Fibroblast of villous mesenchyme (primary cell): Measurements from ENCODE around the gene FBLN2. TPM values are rescaled to one million over a fixed set of nuclear protein-coding genes. Genes with fewer than 3 reads are reported as not detected.

Experiments
- DNase-seq: peaks from one replicate; pipeline ENCODE4 v3.0.0-alpha.2; 2010; ENCODE audit warnings: low read depth
- H3K4me3 ChIP-seq: 2 replicates; pipeline ENCODE4 v1.5.1; 2011; ENCODE audit warnings: low read depth, mild to moderate bottlenecking, low read length
- total RNA-seq: library from RNA; depleted of rRNA; stranded (reverse); fragments of >200 nt; gene quantifications from 2 replicates; pipeline ENCODE4 v1.2.3, GENCODE V29; 2012
- TF ChIP-seq, protein P1 (sequence below): IDR thresholded peaks from 2 replicates; pipeline ENCODE4 v1.5.1; 2012; ENCODE audit warnings: low read depth, mild to moderate bottlenecking, low read length; ENCODE audit not compliant: insufficient read depth

FBLN2 gene
- total RNA-seq, 1 donor: 30.2 TPM

DNA sequence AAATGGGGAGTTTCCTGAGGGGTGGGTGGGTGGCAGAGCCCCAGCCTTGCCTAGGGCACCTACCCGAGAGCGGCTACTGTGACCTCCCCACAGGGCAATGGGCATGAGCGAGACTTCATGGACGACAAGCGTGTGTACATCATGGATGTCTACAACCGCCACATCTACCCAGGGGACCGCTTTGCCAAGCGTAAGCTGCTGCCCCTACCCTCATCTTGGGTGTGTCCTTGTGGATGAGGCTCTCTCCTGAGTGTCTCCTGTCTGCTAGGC, 46.2 kb upstream of the FBLN2 start:
- TF ChIP-seq, protein P1, sequence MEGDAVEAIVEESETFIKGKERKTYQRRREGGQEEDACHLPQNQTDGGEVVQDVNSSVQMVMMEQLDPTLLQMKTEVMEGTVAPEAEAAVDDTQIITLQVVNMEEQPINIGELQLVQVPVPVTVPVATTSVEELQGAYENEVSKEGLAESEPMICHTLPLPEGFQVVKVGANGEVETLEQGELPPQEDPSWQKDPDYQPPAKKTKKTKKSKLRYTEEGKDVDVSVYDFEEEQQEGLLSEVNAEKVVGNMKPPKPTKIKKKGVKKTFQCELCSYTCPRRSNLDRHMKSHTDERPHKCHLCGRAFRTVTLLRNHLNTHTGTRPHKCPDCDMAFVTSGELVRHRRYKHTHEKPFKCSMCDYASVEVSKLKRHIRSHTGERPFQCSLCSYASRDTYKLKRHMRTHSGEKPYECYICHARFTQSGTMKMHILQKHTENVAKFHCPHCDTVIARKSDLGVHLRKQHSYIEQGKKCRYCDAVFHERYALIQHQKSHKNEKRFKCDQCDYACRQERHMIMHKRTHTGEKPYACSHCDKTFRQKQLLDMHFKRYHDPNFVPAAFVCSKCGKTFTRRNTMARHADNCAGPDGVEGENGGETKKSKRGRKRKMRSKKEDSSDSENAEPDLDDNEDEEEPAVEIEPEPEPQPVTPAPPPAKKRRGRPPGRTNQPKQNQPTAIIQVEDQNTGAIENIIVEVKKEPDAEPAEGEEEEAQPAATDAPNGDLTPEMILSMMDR: no peak
- no peak overlapping the region for H3K4me3 ChIP-seq
- DNase-seq: no peak

DNA sequence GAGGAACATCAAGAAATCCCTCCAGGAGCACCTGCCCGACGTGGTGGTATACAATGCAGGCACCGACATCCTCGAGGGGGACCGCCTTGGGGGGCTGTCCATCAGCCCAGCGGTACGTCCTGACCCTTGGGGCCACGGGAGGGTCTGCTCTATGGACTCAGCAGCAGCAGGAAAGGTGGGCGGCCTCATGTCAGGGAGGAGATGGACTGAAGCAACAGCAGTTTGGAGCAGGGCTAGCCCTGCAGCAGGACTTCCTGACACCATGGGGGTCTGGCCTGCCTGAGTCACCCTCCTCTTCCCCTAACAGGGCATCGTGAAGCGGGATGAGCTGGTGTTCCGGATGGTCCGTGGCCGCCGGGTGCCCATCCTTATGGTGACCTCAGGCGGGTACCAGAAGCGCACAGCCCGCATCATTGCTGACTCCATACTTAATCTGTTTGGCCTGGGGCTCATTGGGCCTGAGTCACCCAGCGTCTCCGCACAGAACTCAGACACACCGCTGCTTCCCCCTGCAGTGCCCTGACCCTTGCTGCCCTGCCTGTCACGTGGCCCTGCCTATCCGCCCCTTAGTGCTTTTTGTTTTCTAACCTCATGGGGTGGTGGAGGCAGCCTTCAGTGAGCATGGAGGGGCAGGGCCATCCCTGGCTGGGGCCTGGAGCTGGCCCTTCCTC, 44.6 kb upstream of the FBLN2 start:
- TF ChIP-seq, protein P1: no peak
- no peak overlapping the region for H3K4me3 ChIP-seq
- DNase-seq: peak; percentile 36

DNA sequence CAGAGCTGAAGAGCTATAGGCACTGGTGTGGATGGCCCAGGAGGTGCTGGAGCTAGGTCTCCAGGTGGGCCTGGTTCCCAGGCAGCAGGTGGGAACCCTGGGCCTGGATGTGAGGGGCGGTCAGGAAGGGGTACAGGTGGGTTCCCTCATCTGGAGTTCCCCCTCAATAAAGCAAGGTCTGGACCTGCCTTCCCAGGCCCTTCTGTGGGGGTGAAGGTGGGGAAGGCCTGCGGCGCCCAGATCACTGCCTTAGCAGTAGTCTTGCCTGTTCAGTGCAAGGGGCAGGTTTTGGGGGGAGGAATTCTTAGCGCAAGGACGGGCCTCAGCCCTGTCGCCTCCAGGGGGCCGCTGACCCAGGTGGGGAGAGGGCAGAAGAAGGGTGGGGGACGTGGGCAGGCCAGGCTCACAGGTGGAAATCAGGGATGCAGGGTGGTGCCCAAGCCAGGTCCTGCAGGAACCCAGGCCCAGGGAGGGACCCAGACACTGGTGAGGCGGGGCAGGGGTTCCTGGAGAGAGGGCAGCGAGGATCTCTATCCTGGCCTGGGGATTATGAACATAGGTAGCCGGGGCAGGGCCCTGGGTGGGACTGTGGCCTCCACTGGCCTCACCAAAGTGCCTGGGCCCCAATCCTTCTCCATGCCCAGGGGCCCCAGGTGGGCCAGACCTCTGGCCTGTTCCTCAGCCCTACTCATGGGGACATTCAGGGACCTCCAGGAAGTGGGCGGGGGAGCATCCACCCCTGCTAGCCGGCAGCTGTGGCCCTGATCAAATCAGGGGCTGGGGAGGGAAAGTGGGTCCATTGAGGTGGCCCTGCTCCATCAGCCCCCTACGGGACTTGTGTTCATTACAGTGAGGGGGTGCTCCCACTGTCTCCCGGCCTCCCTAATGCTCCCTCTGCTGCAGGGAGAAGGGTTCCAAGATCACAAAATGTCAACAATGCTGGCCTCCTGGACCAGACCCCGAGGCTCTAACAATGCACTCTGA, 43.5 kb upstream of the FBLN2 start:
- no peak for DNase-seq
- no peak overlapping the region for H3K4me3 ChIP-seq
- TF ChIP-seq, protein P1: no peak

DNA sequence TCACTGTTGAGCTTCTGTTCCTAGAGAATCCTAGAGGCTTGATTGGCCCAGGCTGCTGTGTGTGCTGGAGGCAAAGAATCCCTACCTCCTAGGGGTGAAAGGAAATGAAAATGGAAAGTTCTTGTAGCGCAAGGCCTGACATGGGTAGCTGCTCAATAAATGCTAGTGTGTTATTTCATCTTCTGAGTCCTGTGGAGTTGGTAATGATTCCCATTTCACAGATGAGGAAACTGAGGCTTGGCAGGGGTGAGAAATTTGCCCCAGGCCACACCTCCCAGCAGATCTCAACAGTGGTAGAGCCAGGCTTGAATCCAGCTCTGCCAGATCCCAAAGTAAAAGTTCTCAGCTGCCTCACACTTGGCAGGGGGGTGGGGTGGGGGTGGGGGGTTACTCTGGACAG, 42.7 kb upstream of the FBLN2 start:
- no peak overlapping the region for H3K4me3 ChIP-seq
- TF ChIP-seq, protein P1: no peak
- DNase-seq: no peak

DNA sequence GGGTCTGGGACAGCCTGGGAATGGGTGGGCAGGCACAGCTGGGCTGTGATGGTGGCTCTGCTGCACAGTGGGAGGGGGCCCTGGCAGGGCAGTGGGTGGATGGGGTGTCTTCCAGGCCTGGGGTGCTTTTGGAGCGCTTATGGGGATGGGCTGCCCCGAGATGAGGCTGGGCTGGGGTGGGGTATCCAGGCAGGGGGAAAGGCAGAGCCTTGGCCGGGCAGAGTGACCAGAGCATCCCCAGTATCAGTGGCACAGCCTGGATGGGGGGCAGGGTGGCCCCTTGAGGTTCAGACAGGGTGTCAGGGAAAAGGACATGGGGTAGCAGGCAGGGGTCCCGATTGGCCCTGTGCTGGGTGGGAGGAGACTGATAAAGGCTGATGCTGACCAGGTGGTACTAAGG, 42.2 kb upstream of the FBLN2 start:
- DNase-seq: no peak
- no peak overlapping the region for H3K4me3 ChIP-seq
- TF ChIP-seq, protein P1: no peak

DNA sequence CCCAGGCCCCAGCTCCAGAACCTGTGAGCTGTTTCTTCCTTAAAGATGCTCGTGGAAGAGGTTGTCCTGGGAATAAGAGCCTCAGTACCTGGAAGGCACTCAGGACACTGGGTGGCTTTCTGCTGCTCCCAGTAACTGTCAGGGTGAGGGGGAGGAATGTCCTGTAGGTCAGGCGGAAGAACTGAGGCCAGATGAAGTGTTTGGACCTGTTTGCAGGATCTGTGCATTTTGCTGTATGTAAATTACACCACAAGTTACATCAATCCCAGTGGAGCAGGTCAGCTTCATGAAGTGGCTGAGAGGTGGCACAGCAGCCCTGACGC, 41.7 kb upstream of the FBLN2 start:
- DNase-seq: no peak
- H3K4me3 ChIP-seq: no peak overlapping the region
- TF ChIP-seq, protein P1: no peak
